ENCODE data around the gene CACNA1C.

Gene CACNA1C

DNA sequence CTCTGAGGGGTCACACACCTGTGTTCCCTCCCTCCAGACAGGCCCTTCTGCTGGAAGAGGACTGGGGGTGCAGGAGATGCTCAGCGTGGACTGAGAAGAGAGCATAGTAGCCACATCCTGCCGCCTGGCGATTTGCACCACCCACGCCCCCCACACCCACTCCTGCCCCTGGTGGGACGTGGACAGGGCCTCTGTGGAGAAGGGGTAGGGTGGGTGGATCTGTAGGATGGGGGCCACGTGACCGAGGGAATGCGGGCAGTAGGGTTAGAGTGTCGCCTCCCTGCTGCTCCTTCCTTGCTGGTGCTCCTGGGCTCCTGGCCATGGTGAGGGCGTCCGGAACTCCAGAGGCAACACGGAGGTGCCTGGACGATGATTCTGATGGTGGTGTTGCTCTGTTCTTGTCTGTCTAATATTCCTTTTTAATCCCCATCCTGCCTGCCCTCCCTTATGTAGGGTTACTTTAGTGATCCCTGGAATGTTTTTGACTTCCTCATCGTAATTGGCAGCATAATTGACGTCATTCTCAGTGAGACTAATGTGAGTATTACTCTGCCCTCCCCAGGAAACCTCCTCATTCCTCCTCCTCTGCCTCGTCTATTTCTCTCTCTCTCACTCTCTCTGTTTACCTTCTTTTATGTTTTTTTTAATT, 580.5 kb downstream of the CACNA1C start:
- Histone ChIP-seq H3K79me2 (ENCODE audit: control insufficient read depth, low read length) (no peaks in the 10 kb centered on the region), H3K4me1 (ENCODE audit: control insufficient read depth, low read length) (peaks cover under 1% of the 10 kb centered on the region; the same call in 1 of the 2 replicates), H3K27me3 (ENCODE audit: control insufficient read depth, low read length) (peaks cover 14% of the 10 kb centered on the region), H3K4me3 (ENCODE audit: low read length) (no peak overlapping the region), H3K4me2 (ENCODE audit: low read length) (no peak overlapping the region), H3K9me3 (ENCODE audit: control insufficient read depth, insufficient read depth, low read length) (no peaks in the 10 kb centered on the region), H4K20me1 (ENCODE audit: control insufficient read depth, insufficient read depth, low read depth, low read length) (no peaks in the 10 kb centered on the region), H3K9me2 (replicated peaks; ENCODE audit: control insufficient read depth, low read length) (no peaks in the 10 kb centered on the region), H3K36me3 (ENCODE audit: control insufficient read depth, low read length) (no peaks in the 10 kb centered on the region), H3F3A (ENCODE audit: control insufficient read depth, insufficient read depth) (no peaks in the 10 kb centered on the region), H3K27ac (ENCODE audit: low read depth, low read length) (no peak overlapping the region)
- TF ChIP-seq EZH2phosphoT487 (IDR thresholded peaks at IDR 0.05; ENCODE audit: borderline replicate concordance, low read length) (no peak), CTCF (IDR thresholded peaks at IDR 0.05; ENCODE audit: low read depth, low read length, poor library complexity, severe bottlenecking) (no peak)

DNA sequence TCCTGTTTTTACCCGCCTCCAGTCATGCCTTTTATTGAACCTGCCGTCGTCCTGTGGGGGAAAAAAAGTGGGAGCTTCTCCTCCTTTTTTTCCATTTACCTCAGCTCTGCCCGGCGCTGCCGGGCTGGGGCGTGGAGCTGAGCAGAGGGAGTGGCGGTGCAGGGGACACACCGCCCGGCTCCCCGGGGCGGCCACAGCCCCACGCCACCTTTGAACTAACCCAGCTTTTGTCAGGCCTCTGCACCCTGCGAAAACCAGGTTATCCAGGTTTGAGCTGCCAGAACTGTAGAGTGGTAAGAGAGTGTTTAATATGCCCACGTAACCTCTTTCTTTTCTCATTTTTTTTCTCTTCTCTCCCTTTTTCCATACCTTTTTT, 581.0 kb downstream of the CACNA1C start:
- no peak for TF ChIP-seq EZH2phosphoT487 (IDR thresholded peaks at IDR 0.05; ENCODE audit: borderline replicate concordance, low read length)
- TF ChIP-seq CTCF (IDR thresholded peaks at IDR 0.05; ENCODE audit: low read depth, low read length, poor library complexity, severe bottlenecking) = no peak
- no peaks in the 10 kb centered on the region for H3F3A ChIP-seq (ENCODE audit: control insufficient read depth, insufficient read depth)
- H3K4me3 ChIP-seq (ENCODE audit: low read length) = no peak overlapping the region
- H3K4me2 ChIP-seq (ENCODE audit: low read length) = no peak overlapping the region
- no peaks in the 10 kb centered on the region for H3K36me3 ChIP-seq (ENCODE audit: control insufficient read depth, low read length)
- no peaks in the 10 kb centered on the region for H3K79me2 ChIP-seq (ENCODE audit: control insufficient read depth, low read length)
- no peaks in the 10 kb centered on the region for H3K9me2 ChIP-seq (replicated peaks; ENCODE audit: control insufficient read depth, low read length)
- H3K9me3 ChIP-seq (ENCODE audit: control insufficient read depth, insufficient read depth, low read length) = no peaks in the 10 kb centered on the region
- no peak overlapping the region for H3K27ac ChIP-seq (ENCODE audit: low read depth, low read length)
- no peaks in the 10 kb centered on the region for H4K20me1 ChIP-seq (ENCODE audit: control insufficient read depth, insufficient read depth, low read depth, low read length)
- H3K4me1 ChIP-seq (ENCODE audit: control insufficient read depth, low read length) = no peaks in the 10 kb centered on the region
- H3K27me3 ChIP-seq (ENCODE audit: control insufficient read depth, low read length) = peaks cover 14% of the 10 kb centered on the region

DNA sequence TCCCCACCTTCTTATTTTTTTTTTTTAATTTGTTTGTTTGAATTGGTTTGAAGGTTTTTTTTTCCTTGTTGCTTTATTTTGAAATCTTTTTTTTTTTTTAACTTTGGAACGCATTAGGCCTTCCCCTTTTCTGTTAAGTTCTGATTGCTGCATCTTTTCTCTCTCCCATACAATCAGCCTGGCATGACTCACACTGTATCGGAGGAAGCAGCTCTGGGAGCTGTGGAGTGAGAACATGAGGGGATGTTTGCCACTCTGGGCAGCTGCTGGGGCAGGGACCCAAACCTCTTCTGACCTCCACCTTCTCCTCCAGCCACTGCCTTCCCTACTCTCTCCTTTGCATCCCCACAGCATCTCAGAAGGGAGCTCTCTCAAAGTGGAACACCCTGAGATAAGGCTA, 581.7 kb downstream of the CACNA1C start:
- no peak overlapping the region for H3K27ac ChIP-seq (ENCODE audit: low read depth, low read length)
- no peaks in the 10 kb centered on the region for H3K9me3 ChIP-seq (ENCODE audit: control insufficient read depth, insufficient read depth, low read length)
- no peaks in the 10 kb centered on the region for H3F3A ChIP-seq (ENCODE audit: control insufficient read depth, insufficient read depth)
- TF ChIP-seq EZH2phosphoT487 (IDR thresholded peaks at IDR 0.05; ENCODE audit: borderline replicate concordance, low read length) (no peak), CTCF (IDR thresholded peaks at IDR 0.05; ENCODE audit: low read depth, low read length, poor library complexity, severe bottlenecking) (no peak)
- H3K9me2 ChIP-seq (replicated peaks; ENCODE audit: control insufficient read depth, low read length) = no peaks in the 10 kb centered on the region
- no peaks in the 10 kb centered on the region for H3K79me2 ChIP-seq (ENCODE audit: control insufficient read depth, low read length)
- H4K20me1 ChIP-seq (ENCODE audit: control insufficient read depth, insufficient read depth, low read depth, low read length) = no peaks in the 10 kb centered on the region
- no peaks in the 10 kb centered on the region for H3K4me1 ChIP-seq (ENCODE audit: control insufficient read depth, low read length)
- peaks cover 13% of the 10 kb centered on the region for H3K27me3 ChIP-seq (ENCODE audit: control insufficient read depth, low read length)
- H3K4me2 ChIP-seq (ENCODE audit: low read length) = no peak overlapping the region
- no peak overlapping the region for H3K4me3 ChIP-seq (ENCODE audit: low read length)
- H3K36me3 ChIP-seq (ENCODE audit: control insufficient read depth, low read length) = no peaks in the 10 kb centered on the region

Measured in DOHH2 (cell line).